GM19099 (cell line): ENCODE results near the gene HPSE2.

Experiments
- POLR2A ChIP-seq: IDR thresholded peaks from 3 replicates; pipeline ENCODE4 v1.6.1; 2011; ENCODE audit warnings: low read depth; ENCODE audit not compliant: insufficient read length; ENCODE audit errors: extremely low read depth

Gene HPSE2

GRCh38 chr10:98666276-98666675 is 569.4 kb downstream of the HPSE2 start:
- no peak for TF ChIP-seq POLR2A

GRCh38 chr10:98664329-98665042 is 571.2 kb downstream of the HPSE2 start:
- no peak for TF ChIP-seq POLR2A

DNA sequence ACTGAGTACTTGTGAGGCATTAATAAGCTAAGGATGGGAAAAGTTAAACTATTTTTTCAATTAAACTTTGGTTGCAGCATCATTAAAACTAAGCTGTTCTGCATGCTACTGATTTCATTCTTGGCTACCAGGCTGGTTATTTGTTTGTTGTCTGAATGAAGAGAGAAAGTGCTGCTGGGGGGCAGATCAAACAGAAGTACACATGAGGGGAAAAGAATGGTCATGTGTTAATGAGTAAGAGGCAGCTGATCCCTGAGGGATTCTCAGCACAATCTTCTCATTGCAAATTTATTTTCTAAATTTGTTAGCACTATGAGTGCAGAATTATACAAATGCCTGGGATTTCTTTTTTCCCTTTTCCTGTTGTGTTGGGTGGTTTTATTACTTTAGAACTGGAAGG is 575.7 kb downstream of the HPSE2 start:
- no peak for TF ChIP-seq POLR2A

- TF ChIP-seq POLR2A: no peak
These were observed 580.2 kb downstream of the HPSE2 start for GRCh38 chr10:98655492-98655891.

- TF ChIP-seq POLR2A: no peak
These were observed 586.5 kb downstream of the HPSE2 start for GRCh38 chr10:98649170-98649569.

- TF ChIP-seq POLR2A: no peak
These were observed 588.4 kb downstream of the HPSE2 start for GRCh38 chr10:98646998-98647917.

GRCh38 chr10:98644466-98644865 is 591.2 kb downstream of the HPSE2 start:
- TF ChIP-seq POLR2A: no peak

DNA sequence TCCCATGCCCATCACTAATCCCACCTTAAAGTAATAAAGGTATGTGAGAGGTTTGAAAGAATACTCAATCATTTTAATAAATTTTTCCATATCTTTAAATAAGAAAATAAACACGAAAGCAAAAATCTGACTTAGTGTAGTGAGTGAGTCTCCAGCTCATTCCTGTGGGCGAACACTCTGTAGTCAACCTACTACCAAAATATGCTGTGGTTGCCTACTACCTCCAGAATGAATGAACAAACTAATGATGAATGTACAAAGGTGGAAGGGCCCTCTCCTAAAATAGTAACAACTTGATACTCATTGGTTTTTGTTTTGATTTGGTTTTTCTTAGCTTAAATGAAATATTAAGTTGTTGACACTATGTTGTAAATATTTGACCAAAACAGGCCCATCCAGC is 593.4 kb downstream of the HPSE2 start:
- no peak for TF ChIP-seq POLR2A

DNA sequence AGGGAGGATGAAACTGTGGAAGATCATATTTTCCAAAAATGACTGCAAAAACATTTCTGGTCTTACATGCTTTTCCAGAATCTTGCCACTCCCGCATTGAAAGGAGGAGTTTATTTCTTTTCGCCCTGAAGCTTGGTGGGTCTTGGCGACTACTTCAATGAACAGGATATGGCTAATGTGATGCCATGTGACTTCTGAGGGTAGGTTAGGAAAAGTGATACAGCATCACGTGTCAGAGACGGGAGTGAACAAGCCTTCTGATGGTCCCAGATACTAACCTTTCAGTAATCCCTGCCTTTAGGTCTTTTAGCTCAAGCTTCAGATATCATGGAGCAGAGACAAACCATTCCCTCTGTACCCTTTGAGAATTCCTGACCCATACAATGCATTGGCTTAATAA is 596.7 kb downstream of the HPSE2 start:
- no peak for TF ChIP-seq POLR2A

DNA sequence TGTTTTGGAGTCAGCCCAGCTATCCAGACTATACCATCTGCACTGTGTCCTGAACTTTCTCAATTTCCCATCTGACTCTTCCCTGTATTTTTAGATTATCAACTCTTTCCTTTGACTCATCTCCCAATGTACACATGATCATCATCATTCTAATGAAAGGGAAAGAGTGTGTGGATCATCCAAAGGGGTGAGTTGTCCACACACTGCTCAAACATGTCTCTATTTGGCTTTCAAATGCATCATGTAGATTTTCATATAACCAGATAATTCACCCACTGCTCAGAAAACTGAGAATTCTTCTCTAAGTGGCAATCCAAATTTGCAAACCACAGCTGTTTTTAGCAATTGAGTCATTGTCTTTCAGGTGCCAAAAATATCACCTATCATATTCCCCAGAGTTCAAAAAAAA is 598.7 kb downstream of the HPSE2 start:
- no peak for TF ChIP-seq POLR2A

GRCh38 chr10:98632456-98633150 is 603.0 kb downstream of the HPSE2 start:
- TF ChIP-seq POLR2A: no peak

GRCh38 chr10:98628206-98628605 is 607.4 kb downstream of the HPSE2 start:
- no peak for TF ChIP-seq POLR2A

DNA sequence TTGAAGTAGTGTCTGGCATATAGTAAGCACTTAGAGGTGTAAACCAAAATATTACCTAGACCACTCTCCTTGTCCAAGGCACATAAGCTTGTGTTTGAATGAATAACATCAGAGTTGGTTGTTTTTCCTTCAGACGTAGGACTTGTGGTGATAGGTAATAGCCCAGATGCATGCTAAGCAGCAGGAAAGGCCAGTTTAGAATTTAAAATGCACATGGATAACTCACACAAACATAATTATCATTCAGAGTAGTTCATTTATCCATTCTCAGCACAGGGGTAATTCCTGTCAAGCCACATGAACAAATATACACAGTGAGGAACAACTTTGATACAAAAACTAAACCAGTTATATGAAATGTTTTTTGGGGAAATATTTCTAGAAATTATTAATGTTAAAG is 607.9 kb downstream of the HPSE2 start:
- TF ChIP-seq POLR2A: no peak

DNA sequence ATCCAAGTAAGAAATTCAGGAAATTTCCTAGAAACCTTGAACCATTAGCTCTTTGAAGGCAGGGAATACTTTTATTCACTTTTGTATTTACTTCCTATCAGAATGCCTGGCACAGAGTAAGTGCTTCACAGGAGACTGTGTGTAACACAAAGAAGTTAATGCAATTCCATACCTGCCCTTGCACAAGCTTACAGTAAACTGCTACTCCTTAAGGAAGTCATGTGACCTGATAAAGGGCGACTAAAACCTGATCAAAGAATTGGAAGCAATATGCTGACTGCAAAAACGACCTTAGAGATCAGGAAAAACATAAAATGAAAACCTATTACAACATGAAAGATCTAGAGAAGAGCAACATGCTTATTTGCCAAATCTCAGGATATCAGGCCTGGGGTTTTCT is 610.7 kb downstream of the HPSE2 start:
- no peak for TF ChIP-seq POLR2A

DNA sequence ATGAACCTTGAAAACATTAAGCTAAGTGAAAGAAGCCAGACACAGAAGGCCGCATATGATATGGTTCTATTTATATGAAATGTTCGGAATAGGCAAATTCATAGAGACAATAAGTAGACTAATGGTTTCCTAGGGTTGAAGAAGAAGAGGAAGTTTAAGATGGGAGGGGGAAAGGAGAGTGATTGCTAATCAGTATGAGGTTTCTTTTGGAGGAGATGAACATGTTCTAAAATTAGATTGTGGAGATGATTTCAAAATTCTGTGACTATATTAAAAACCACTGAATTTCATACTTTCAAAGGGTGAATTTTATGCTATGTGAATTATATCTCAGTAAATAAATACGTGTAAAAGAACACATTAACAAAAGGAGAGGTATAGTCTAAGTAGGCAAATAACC is 612.5 kb downstream of the HPSE2 start:
- TF ChIP-seq POLR2A: no peak
